Cortex of kidney (tissue), 1 donor: ENCODE measurements around the gene ID3.
A peak's percentile ranks its signal among the peaks of the same experiment; 100 is the strongest.

ENCODE experiments used
- DNase-seq: peaks from one replicate; lab custom pipeline; 2025; lab: John Stamatoyannopoulos, UW

Gene ID3

GRCh38 chr1:23564529-23565122 lies 5.3 kb upstream of the ID3 start:
- DNase-seq: no peak

- no peak for DNase-seq
Observed at GRCh38 chr1:23563755-23564374, 4.6 kb upstream of the ID3 start.

DNA sequence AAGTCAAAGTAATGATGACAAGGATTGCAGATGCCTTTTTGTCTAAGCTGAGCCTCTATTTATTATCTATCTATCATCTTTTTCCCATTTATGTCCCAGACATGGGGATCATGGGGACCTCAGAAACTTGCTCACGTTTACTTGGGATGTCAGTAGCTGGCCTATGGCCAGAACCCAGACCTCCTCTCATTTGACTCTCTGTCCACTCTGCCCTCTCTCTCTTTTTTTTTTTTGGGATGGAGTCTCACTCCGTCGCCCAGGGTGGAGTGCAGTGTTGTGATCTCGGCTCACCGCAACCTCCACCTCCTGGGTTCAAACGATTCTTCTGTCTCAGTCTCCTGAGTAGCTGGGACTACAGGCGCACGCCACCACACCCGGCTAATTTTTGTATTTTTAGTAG lies 3.7 kb upstream of the ID3 start:
- DNase-seq: no peak

- peak; percentile 73 for DNase-seq
Observed at GRCh38 chr1:23562137-23562876, 3.0 kb upstream of the ID3 start.

GRCh38 chr1:23561813-23562100 lies 2.5 kb upstream of the ID3 start:
- DNase-seq: no peak

DNA sequence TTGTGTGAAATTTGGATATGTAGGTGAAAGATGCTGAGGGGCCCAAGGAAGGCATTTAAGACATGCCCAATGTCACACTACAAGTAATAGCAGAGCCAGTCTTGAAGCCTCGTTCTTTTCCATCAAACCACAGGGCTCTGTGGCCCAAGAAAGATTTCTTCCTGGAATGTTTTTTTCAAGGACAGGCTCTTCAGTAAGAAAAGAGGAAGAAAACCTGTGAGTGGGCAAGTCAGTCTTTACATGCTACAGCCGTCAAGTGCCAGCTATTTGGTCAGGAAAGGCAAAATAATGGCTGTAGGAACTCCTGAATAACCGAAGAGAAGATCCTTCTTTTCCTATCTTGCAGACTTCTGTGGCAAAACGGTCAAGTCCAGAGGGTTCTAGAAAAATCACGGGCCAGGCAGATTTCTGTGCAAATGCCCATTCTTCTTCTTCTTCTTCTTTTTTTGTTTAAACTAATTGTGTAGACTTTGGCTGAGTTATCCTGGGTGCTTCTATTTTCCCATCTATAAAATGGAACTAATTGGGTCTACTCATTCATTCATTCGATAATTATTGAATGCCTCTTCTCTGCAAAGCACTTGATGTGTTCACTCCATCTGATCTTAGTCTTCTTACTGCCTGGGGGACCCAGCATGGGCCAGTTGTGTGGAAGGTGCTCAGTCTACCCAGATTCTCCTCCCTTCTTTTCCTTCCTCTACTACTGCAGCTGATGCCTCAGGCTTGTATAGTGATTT lies 1.9 kb upstream of the ID3 start:
- no peak for DNase-seq

DNA sequence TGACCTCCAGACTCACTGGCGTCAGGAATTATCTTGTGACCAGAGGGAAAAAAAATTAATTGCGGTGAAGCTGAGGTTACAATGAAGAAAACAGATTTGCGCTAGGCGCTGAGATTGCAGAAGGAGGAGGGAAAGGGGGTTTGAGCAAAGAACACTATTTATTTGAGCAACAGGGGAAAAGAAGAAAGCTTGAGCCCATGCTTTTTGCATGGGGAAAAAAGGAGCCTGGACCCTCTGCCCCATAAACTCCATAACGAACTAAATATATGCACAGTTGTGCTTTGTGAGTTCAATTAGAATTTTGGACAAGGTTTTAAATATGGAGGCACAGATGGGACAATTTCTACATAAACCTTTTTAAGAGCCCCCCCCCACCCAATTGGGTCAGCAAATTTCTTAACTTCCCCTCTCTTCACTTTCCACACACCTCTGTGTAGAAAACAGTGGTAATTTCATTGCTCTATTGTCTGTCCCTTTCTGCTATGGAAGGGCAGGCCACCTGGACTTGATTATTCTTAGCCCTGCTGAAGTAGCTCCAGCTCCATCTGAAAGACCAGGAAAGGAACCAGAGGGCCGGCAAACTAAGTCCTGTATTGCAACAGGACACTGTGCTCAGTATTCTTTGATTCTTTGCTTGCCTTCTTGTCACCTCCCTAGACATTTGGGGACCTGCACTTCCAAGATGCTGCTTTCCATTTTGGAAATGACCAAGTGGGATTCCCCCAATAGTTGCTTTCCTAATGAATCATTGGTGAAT lies 862 bp upstream of the ID3 start:
- DNase-seq: no peak

DNA sequence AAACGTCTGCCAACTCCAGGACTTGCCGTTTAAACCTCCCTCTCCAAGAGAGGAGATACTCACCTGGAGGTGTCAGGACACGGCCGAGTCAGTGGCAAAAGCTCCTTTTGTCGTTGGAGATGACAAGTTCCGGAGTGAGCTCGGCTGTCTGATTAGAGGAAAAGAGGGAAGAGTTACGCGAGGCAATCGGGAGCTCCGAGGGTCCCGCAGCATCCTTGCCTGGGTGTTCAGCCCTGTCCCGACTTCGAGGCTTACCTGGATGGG lies 497 bp downstream of the ID3 start:
- DNase-seq: no peak

DNA sequence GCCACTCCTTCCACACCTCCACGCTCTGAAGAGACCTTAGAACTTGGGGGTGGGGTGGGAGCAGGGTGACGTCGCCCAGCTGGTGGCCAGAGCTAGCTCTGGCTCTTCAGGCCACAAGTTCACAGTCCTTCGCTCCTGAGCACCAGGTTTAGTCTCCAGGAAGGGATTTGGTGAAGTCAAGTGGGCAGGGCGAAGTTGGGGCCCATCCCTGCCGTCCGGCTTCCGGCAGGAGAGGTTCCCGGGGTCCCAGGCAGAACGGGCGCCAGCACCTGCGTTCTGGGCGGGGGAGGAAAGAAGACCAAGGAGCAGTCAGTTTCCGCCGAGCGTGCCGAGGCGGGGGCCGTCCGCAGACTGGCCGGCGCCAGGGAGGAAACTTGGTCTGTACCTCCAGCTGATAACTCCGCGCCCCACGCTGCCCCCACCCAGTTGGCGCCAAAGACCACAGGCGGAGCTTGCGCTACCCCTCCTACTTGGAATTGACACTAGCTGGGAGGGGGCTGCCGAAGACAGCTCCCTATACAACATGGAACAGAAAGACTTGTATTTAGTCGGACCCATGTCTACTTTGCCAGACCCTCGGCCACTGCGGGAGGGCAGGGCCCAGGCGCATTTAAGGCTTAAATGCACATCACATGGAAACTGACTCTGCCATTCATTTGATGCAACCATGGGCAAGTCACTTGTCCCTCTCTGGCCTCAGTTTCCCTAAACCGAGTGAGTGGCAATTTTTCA lies 995 bp downstream of the ID3 start:
- DNase-seq: no peak

DNA sequence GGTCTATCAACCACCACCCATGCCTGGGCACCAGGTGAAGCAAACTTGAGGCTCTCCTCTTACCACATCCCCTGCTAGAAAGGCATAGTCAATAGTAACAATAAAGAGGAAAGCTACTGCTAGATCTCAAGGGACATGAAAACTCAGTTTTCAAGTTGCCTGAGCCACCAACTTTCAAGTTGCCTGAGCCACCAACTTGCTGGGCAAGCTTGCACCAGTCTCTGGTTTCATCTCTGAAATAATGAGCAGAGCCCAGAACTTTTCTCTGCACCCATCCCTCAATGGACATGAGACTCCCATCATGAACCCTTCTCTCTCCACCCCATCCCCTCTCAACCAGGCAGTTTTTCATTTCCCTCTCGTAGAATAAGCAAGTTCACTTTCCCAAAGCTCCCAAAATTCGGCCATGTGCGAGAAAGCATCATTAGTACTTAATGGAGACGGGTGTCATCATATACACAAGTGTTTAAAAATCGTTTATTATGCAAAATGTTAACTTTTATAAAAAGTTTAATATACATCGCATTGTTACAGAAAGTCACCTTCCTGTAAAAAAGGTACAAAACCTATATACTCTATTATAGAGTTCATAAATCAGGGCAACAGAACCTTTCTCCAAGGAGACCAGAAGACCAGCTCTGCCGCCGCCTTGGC lies 1.7 kb downstream of the ID3 start:
- no peak for DNase-seq

- DNase-seq: no peak
Observed at GRCh38 chr1:23556635-23557470, 2.4 kb downstream of the ID3 start.

DNA sequence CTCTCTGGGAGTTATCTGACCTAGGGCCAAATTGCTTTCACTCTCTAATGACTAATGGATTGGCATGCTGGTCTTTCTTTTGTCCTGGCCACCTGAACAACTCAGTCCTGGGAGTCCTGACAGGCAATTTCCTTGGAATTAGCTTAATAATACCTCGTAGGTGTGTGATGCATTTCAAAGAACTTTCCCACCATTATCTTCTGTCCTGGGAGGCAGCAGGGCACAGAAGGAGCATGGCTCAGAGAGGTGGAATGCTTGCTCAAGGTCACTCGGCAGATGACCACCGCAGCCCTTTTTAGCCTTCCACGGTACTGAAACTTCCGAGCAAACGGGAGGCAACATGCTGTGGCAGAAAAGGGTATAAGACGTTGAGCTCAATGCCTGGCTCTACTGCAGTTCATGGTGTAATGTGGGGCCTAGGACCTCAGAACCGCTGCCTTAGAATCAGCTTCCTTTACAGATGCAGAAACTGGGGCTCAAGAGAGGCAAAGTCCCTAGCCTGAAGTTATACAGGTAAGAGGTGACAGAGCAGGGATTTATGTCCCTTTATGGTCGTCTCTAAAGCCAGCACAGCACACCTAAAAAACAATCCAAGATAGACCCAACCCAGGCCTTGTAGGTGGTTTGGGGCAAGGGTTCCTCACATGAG lies 3.2 kb downstream of the ID3 start:
- no peak for DNase-seq

GRCh38 chr1:23555270-23555985 lies 3.9 kb downstream of the ID3 start:
- DNase-seq: no peak

- DNase-seq: no peak
Observed at GRCh38 chr1:23554481-23555269, 4.6 kb downstream of the ID3 start.

- no peak for DNase-seq
Observed at GRCh38 chr1:23554127-23554480, 5.2 kb downstream of the ID3 start.

DNA sequence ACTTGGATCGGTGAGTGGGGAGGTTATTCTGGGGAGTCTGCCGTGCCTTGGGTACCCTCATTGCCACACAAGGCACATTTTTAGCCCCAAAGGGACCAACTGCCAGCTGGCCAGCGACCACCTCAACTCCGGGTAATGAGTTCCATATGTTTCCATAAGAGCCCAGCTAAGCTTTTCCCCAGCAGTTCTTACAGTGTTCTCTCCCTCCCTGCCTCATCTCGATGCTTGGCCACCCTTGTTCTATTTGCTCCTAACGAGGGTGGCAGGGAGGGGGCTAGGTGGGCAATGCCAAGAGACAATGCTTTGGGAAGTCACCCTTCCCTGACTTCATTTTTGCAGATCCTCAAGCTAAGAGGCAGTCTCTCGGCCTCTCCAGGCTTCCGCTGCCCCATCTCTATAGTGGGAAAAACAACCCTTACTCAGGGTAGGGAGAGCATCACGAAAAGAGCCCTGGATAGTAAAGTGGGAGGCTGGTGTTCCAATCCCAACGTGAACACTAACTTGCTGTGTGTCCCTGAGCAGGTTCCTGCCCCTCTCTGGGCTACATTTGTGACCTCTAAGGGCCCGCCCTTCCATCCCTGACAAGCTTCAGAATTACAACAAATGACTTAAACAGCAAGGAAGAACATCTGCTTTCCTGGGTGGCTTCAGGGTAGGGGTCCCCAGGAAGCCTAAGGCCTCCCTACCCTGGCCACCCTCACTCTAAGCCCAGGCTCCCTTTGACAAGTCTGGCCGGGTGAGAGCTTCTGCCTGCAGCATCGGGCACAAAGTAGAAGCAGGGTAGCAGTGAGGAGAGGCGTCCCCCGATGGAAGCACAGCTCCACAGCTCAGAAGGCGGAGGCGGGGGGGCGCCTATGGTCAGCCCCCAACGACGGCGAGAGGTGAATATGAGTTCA lies 5.8 kb downstream of the ID3 start:
- no peak for DNase-seq

DNA sequence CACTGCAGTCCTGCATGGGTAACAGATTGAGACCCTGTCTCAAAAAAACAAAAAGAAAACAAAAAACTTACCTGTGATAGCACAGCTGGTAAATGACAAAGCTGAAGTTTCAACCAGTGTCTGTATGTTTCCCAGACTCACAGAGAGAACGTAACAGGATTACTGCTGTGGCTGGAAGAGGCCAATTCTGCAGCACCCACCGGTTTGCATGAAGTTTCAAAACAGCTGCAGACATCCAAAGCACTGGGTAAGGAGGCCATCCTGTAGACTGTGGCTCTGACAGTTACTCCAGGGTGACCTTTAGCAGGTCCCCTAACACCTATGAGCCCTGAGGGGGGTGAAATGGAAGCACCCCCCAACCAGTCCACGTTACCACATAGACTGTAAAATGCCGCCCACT lies 7.5 kb downstream of the ID3 start:
- DNase-seq: no peak
